Naive thymus-derived CD4-positive, alpha-beta T cell (primary cell): ENCODE measurements around the gene ACO2. TPM values are rescaled to one million over a fixed set of nuclear protein-coding genes. Genes with fewer than 3 reads are reported as not detected.

Experiments
- ATAC-seq: fragments of 150-1000 bp; cut with Tn5 transposase; 2 replicates; pipeline ENCODE4 v1.10.0; 2021; ENCODE audit warnings: mild to moderate bottlenecking, moderate library complexity
- CTCF ChIA-PET: fragments of 350-600 bp; sonication (Branson Sonifier 250); formaldehyde crosslinking; loops from one replicate; lab custom pipeline; 2021; ENCODE audit warnings: antibody characterized with exemption; lab: Charles Lee
- POLR2A ChIA-PET: fragments of 350-600 bp; sonication (Branson Sonifier 250); formaldehyde crosslinking; loops from one replicate; lab custom pipeline; 2021; ENCODE audit warnings: antibody characterized with exemption, inconsistent platforms; lab: Charles Lee
- DNase-seq, 9 donors: peaks; one replicate each; pipeline versions ENCODE4 v3.0.0 to v3.0.0-alpha.2; 2020 to 2022; ENCODE audit warnings: mixed read lengths in 1 of 9
- H3K27ac ChIP-seq: one replicate; pipeline ENCODE4 v1.7.0; 2013; ENCODE audit warnings: mild to moderate bottlenecking, low read depth, low read length, moderate library complexity
- H3K27me3 ChIP-seq, 2 donors: one replicate each; pipeline ENCODE4 v1.7.0; 2013; ENCODE audit warnings: low read length in 2 of 2, mild to moderate bottlenecking in 2 of 2, moderate library complexity in 2 of 2; ENCODE audit not compliant: control insufficient read depth in 2 of 2, insufficient read depth in 2 of 2
- H3K36me3 ChIP-seq, 3 experiments: 1 replicate in 2 of 3; 2 replicates in 1 of 3; pipeline ENCODE4 v1.7.0; 2013; ENCODE audit warnings: low read length in 3 of 3, mild to moderate bottlenecking in 3 of 3, moderate library complexity in 1 of 3; ENCODE audit not compliant: insufficient read depth in 3 of 3, control insufficient read depth in 2 of 3
- H3K4me1 ChIP-seq, 2 donors: one replicate each; pipeline ENCODE4 v1.7.0; 2013; ENCODE audit warnings: low read length in 2 of 2, mild to moderate bottlenecking in 2 of 2, moderate library complexity in 1 of 2; ENCODE audit not compliant: control insufficient read depth in 2 of 2, insufficient read depth in 2 of 2
- H3K4me3 ChIP-seq: 2 replicates; pipeline ENCODE4 v1.7.0; 2013; ENCODE audit warnings: mild to moderate bottlenecking, low read length
- H3K9me3 ChIP-seq, 3 experiments: 1 replicate in 2 of 3; 2 replicates in 1 of 3; pipeline ENCODE4 v1.7.0; 2013; ENCODE audit warnings: low read length in 3 of 3; ENCODE audit not compliant: control insufficient read depth in 2 of 3
- H3K27ac Mint-ChIP-seq, 9 donors: one replicate each; pipeline ENCODE4 v1.8.0; 2020 to 2022; ENCODE audit warnings: mixed read lengths in 9 of 9, mild to moderate bottlenecking in 8 of 9, moderate library complexity in 5 of 9, inconsistent platforms in 2 of 9
- H3K27me3 Mint-ChIP-seq, 5 donors: one replicate each; pipeline ENCODE4 v1.8.0; 2021 to 2022; ENCODE audit warnings: mixed read lengths in 5 of 5, mild to moderate bottlenecking in 1 of 5
- H3K36me3 Mint-ChIP-seq, 5 donors: one replicate each; pipeline ENCODE4 v1.8.0; 2020 to 2022; ENCODE audit warnings: mixed read lengths in 5 of 5, mild to moderate bottlenecking in 3 of 5, inconsistent platforms in 1 of 5
- H3K4me1 Mint-ChIP-seq, 7 donors: one replicate each; pipeline ENCODE4 v1.8.0; 2020 to 2022; ENCODE audit warnings: mixed read lengths in 7 of 7, mild to moderate bottlenecking in 3 of 7, inconsistent platforms in 1 of 7
- H3K4me3 Mint-ChIP-seq, 10 donors: one replicate each; pipeline ENCODE4 v1.8.0; 2020 to 2022; ENCODE audit warnings: mild to moderate bottlenecking in 10 of 10, mixed read lengths in 10 of 10, moderate library complexity in 6 of 10, inconsistent platforms in 2 of 10
- H3K9me3 Mint-ChIP-seq, 11 donors: one replicate each; pipeline ENCODE4 v1.8.0; 2020 to 2022; ENCODE audit warnings: mixed read lengths in 11 of 11, mild to moderate bottlenecking in 4 of 11, inconsistent platforms in 1 of 11, moderate library complexity in 1 of 11
- intact Hi-C, 2 donors: fragments of 100-400 bp; cut with micrococcal nuclease; formaldehyde crosslinking; loops; one replicate each; pipeline ENCODE4 v1.15.1; 2023
- polyA plus RNA-seq, 2 donors: library from polyadenylated mRNA; unstranded; fragments of 300-500 nt; fragmentation: Illumina TruSeq; gene quantifications; one replicate each; pipeline ENCODE4 v1.2.3, GENCODE V29; 2021
- total RNA-seq, 6 experiments: library from RNA in 5 of 6; stranded (reverse) in 5 of 6; gene quantifications; 1 replicate in 5 of 6; 2 replicates in 1 of 6; pipeline ENCODE4 v1.2.3 and lab custom pipeline; 2021 to 2026

ACO2 gene
- total and polyA plus RNA-seq, 7 experiments from 2014 or later: 60.5 to 101 (median 70.3) TPM

- H3K27me3 ChIP-seq: no peaks in the 10 kb centered on the region
- H3K36me3 Mint-ChIP-seq: peaks cover 0 to 7% (median 0%) of the 10 kb centered on the region in 5 donors
- peaks cover 0 to 36% (median 0%) of the 10 kb centered on the region in 3 experiments for H3K36me3 ChIP-seq
- CTCF ChIA-PET: interaction anchor here (1.2 kb wide), 1 partner anchor 12 kb away, joined by 4 read pairs; no protein-coding TSS in a partner anchor
- peaks cover 3 to 13% of the 10 kb centered on the region in 2 donors for H3K4me1 ChIP-seq
- H3K4me1 Mint-ChIP-seq: peaks cover 27 to 46% (median 37%) of the 10 kb centered on the region in 7 donors
- H3K9me3 Mint-ChIP-seq: peaks cover 0 to 2% (median 0%) of the 10 kb centered on the region in 11 donors
- intact Hi-C loops: loop anchor here in 1 of 2 donors (5.0 to 10.0 kb wide), 2 partner anchors 73 to 905 kb away; partner anchors contain the start of genes ACO2, MRTFA and PHF5A
- no peaks in the 10 kb centered on the region for H3K9me3 ChIP-seq
- H3K27ac Mint-ChIP-seq: peak overlapping the region in 1 of 9 donors; percentile 19
- H3K4me3 Mint-ChIP-seq: no peak overlapping the region
- DNase-seq (no peak), ATAC-seq (no peak)
- POLR2A ChIA-PET: interaction anchor here (0.8 kb wide), 1 partner anchor 49 kb away, joined by 3 read pairs; no protein-coding TSS in a partner anchor
- no peaks in the 10 kb centered on the region for H3K27me3 Mint-ChIP-seq
- H3K27ac ChIP-seq: no peak overlapping the region
- H3K4me3 ChIP-seq: no peak overlapping the region
Observed at GRCh38 chr22:41540006-41540315, 71.0 kb downstream of the ACO2 start.

- H3K27me3 ChIP-seq: no peaks in the 10 kb centered on the region
- H3K4me1 ChIP-seq: peaks cover 7 to 15% of the 10 kb centered on the region in 2 donors
- ChIA-PET POLR2A (interaction anchor here (0.8 kb wide), 1 partner anchor 49 kb away, joined by 3 read pairs; no protein-coding TSS in a partner anchor), CTCF (interaction anchor here (1.2 kb wide), 1 partner anchor 13 kb away, joined by 4 read pairs; no protein-coding TSS in a partner anchor)
- peaks cover 0 to 34% (median 0%) of the 10 kb centered on the region in 3 experiments for H3K36me3 ChIP-seq
- H3K9me3 ChIP-seq: no peaks in the 10 kb centered on the region
- no peak for ATAC-seq
- Mint-ChIP-seq H3K4me3 (no peak overlapping the region), H3K27me3 (no peaks in the 10 kb centered on the region), H3K9me3 (peaks cover 0 to 2% (median 0%) of the 10 kb centered on the region in 11 donors), H3K27ac (peak overlapping the region in 3 of 9 donors; percentile 9 to 43 (median 40)), H3K4me1 (peaks cover 31 to 47% (median 41%) of the 10 kb centered on the region in 7 donors), H3K36me3 (peaks cover 0 to 4% (median 0%) of the 10 kb centered on the region in 5 donors)
- no peak overlapping the region for H3K27ac ChIP-seq
- no peak for DNase-seq
- intact Hi-C loops: loop anchor here in 1 of 2 donors (5.0 to 10.0 kb wide), 2 partner anchors 73 to 906 kb away; partner anchors contain the start of genes ACO2, MRTFA and PHF5A
- no peak overlapping the region for H3K4me3 ChIP-seq
Observed at GRCh38 chr22:41540365-41540764, 71.4 kb downstream of the ACO2 start.

GRCh38 chr22:41541484-41541883, 72.6 kb downstream of the ACO2 start:
- no peak overlapping the region for H3K4me3 ChIP-seq

GRCh38 chr22:41542224-41542623, 73.3 kb downstream of the ACO2 start:
- no peak for DNase-seq
- intact Hi-C loops: loop anchor here in 1 of 2 donors (5.0 to 10.0 kb wide), 2 partner anchors 75 to 907 kb away; partner anchors contain the start of genes ACO2, MRTFA and PHF5A
- Histone ChIP-seq H3K27ac (no peak overlapping the region), H3K4me3 (no peak overlapping the region), H3K4me1 (peaks cover 7 to 15% of the 10 kb centered on the region in 2 donors), H3K36me3 (peaks cover 0 to 30% (median 0%) of the 10 kb centered on the region in 3 experiments), H3K9me3 (no peaks in the 10 kb centered on the region), H3K27me3 (no peaks in the 10 kb centered on the region)
- ChIA-PET CTCF (interaction anchor here (0.6 to 1.4 kb wide), 2 partner anchors 17 to 55 kb away, joined by 3 to 5 read pairs; no protein-coding TSS in a partner anchor), POLR2A (interaction anchor here (0.9 kb wide), 1 partner anchor 79 kb away, joined by 3 read pairs; the partner anchor contains the start of genes DESI1 and XRCC6)
- Mint-ChIP-seq H3K9me3 (peaks cover 0 to 2% (median 0%) of the 10 kb centered on the region in 11 donors), H3K36me3 (peaks cover 0 to 4% (median 0%) of the 10 kb centered on the region in 5 donors), H3K4me1 (peaks cover 30 to 52% (median 45%) of the 10 kb centered on the region in 7 donors), H3K27ac (peak overlapping the region in 7 of 9 donors; percentile 41 to 96 (median 90)), H3K4me3 (peak overlapping the region; percentile 82 to 100 (median 97)), H3K27me3 (no peaks in the 10 kb centered on the region)
- ATAC-seq: no peak

More at GRCh38 chr22:41541484-41541883, 72.6 kb downstream of the ACO2 start:
- H3K4me1 ChIP-seq: peaks cover 7 to 15% of the 10 kb centered on the region in 2 donors
- no peaks in the 10 kb centered on the region for H3K9me3 ChIP-seq
- H3K36me3 ChIP-seq: peaks cover 0 to 34% (median 0%) of the 10 kb centered on the region in 3 experiments
- Mint-ChIP-seq H3K4me3 (peak overlapping the region; percentile 1 to 100 (median 16)), H3K36me3 (peaks cover 0 to 4% (median 0%) of the 10 kb centered on the region in 5 donors), H3K27ac (peak overlapping the region in 7 of 9 donors; percentile 3 to 66 (median 35)), H3K9me3 (peaks cover 0 to 2% (median 0%) of the 10 kb centered on the region in 11 donors), H3K27me3 (no peaks in the 10 kb centered on the region), H3K4me1 (peaks cover 30 to 52% (median 45%) of the 10 kb centered on the region in 7 donors)
- CTCF ChIA-PET: interaction anchor here (1.4 kb wide), 1 partner anchor 17 kb away, joined by 5 read pairs; no protein-coding TSS in a partner anchor
- H3K27me3 ChIP-seq: no peaks in the 10 kb centered on the region
- DNase-seq (no peak), ATAC-seq (no peak)
- intact Hi-C loops: loop anchor here in 1 of 2 donors (5.0 to 10.0 kb wide), 2 partner anchors 74 to 907 kb away; partner anchors contain the start of genes ACO2, MRTFA and PHF5A
- no peak overlapping the region for H3K27ac ChIP-seq
- POLR2A ChIA-PET: no interaction called here

- peak within 1 kb of the TSS; percentile 96 for H3K4me3 ChIP-seq
- Mint-ChIP-seq H3K36me3 (peaks cover 0 to 4% (median 0%) of the 10 kb centered on the region in 5 donors), H3K9me3 (peaks cover 0 to 2% (median 0%) of the 10 kb centered on the region in 11 donors), H3K27ac (peak within 1 kb of the TSS; percentile 88 to 98 (median 95)), H3K27me3 (no peaks in the 10 kb centered on the region), H3K4me1 (peaks cover 30 to 52% (median 45%) of the 10 kb centered on the region in 7 donors), H3K4me3 (peak within 1 kb of the TSS; percentile 82 to 100 (median 97))
- H3K4me1 ChIP-seq: peaks cover 7 to 15% of the 10 kb centered on the region in 2 donors
- no peaks in the 10 kb centered on the region for H3K27me3 ChIP-seq
- peak; percentile 100 for ATAC-seq
- ChIA-PET POLR2A (interaction anchor here (1.2 to 1.9 kb wide), 4 partner anchors 19 to 163 kb away, joined by 3 to 10 read pairs (median 7); partner anchors contain the start of genes PMM1 and TEF), CTCF (interaction anchor here (1.7 kb wide), 1 partner anchor 140 kb away, joined by 4 read pairs; no protein-coding TSS in a partner anchor)
- no peaks in the 10 kb centered on the region for H3K9me3 ChIP-seq
- DNase-seq: peak; percentile 89 to 97 (median 95)
- intact Hi-C loops: loop anchor here (1.0 to 10.0 kb wide), 15 partner anchors 18 to 909 kb away; partner anchors contain the start of genes DESI1 (in 2 of the 2), PHF5A (in 2 of the 2), RANGAP1 (in 2 of the 2) and XRCC6 (in 2 of the 2)
- peaks cover 0 to 21% (median 0%) of the 10 kb centered on the region in 3 experiments for H3K36me3 ChIP-seq
- peak within 1 kb of the TSS; percentile 84 for H3K27ac ChIP-seq
Observed at GRCh38 chr22:41543854-41544670, 75.1 kb downstream of the ACO2 start, which contains the start of gene POLR3H. Gene POLR3H, minus strand, starts transcription at chr22:41544470. Its CDS starts 369 bp downstream, at chr22:41544101.
